GM21515 (cell line): ENCODE results near the gene NTRK3.
"Not testable (repeated sequence)": the region's sequence is repeated elsewhere in the genome, so short reads cannot be mapped to it uniquely, and the experiment has no call there.

Source experiments
- ATAC-seq: cut with Tn5 transposase; IDR thresholded peaks from one replicate; pipeline ENCODE4 v1.9.1; 2021; ENCODE audit not compliant: unreplicated experiment

Gene NTRK3

DNA sequence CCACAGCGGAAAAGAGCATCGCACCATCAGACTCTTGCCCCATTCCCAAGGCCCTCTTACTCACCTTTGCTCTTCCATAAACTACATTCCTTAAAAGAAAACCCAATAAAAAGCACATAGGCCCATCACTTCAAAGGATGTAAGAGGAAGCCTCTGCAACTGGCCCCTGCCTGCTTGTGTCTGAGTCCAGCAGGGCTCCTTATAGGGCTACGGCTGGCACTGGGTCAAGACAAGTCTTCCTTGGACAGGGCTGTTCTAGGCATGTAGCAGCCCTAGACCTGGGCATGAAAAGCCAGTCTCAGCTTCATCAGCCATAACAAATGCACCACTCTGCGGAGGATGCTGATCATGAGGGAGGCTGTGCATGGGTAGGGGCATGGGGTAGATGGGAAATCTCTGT lies 218.3 kb downstream of the NTRK3 start:
- ATAC-seq = no peak

DNA sequence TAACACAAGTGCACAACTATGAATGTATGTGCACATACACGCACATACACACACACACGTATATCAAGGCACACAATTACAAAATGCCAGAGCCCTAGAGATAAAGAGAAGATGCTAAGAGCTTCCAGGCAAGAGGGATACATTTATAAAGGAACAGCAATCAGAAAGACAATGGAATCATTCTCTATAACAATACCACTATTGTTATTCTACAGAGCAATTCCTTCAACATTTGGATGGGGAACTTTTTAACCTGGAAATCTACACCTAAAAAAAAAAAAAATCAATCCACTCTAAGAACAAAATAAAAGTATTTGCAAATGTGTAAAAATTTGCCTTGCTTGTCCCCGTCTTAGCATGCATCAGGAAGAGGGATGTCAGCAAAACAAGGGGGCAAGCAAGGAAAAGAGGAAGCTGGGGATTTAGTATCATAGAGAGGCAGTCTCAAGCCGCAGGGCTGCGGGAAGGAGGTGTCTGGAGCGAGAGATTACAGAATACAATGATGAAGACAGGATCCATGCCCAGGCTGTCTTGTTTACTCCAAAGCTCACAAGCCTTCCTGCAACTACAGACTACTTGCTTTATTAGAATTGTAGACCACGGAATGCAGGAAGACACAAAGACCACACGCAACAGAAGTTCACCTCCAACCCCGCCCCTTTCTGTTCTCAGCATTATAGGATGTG lies 220.2 kb downstream of the NTRK3 start:
- ATAC-seq = no peak

DNA sequence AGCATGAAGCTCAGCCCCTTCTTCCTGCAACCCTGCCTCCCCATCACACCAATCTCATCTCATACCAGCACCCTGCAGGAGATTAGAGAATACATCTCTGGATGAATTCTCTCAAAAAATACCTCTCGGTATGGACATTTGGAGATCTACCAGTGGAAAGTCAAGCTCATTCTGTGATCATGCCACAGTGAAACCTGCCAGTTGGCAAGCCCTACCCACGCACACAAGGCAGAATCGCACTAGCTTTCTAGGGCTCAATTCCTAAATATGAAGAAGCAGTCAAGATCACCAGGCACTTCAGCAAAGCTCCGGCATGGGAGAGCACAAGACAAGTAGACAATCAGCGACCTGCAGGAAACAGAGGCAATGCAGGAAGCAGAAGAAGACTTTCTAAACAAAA lies 221.2 kb downstream of the NTRK3 start:
- no peak for ATAC-seq

DNA sequence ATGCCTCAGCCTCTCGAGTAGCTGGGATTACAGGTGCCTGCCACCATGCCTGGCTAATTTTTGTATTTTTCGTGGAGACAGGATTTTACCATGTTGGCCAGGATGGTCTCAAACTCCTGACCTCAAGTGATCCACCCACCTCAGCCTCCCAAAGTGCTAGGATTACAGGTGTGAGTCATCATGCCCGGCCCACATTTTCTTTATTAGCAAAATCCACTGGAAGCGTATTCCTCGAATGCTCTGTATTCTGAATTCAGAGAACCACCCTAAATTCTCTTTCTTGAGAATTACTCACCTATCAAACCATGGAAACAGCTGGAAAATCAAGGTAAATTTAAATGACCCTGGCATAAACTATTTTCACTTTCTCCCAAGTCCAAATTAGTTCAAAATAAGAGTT lies 223.1 kb downstream of the NTRK3 start:
- ATAC-seq = not testable (repeated sequence)

DNA sequence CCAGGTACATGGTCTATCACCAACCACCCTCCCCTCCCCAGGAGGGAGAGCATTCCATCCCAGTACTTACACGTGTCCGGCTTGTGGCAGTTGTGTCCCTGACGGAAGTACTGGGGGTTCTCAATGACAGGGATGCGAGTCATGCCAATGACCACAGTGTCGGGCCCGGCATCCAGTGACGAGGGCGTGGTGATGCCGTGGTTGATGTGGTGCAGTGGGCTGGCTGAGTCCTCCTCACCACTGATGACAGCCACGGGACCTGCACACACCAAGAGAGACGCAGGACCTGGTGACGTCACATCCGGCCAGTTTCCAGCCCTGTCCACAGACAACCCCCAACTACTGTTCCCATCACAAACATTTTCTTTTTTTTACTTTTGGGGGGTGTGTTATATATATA lies 223.8 kb downstream of the NTRK3 start:
- ATAC-seq = no peak

DNA sequence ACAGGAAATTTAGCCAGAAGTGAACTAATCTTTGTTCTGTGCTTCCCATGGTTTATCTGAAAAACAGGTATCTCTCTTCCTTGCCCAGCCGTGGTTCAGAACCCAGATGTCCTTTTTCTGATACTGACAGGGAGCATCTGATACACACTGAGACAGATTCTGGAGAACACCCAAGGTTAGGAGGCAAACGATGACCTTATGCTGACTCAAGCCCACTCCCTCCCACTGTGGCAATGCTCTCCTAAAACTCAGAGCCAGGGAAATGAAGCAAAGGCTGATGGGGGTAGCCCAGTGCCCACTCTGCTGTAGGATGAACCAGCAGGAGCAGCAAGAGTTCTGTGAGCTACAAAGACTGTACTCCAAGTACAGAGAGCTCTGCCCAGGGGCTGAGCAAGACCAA lies 225.1 kb downstream of the NTRK3 start:
- ATAC-seq = no peak

DNA sequence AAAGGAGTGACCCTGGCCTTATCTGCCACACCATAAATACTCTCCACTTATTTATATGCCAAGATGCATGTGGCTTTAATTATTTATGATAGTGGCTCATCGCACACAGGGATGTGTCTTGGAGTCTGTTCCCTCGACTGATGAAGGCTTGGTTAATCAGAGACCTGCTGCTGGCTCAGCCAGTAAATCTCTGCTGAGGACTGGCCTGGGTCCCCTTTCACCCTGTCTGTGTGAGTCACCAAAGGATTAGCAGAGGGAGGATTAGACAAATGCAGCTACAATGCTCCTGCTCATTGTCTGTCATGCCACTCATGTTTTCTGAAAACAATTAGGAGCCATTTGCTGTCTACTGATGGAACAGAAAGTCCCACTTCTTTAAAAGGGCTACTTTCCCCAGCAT lies 226.8 kb downstream of the NTRK3 start:
- no peak for ATAC-seq

DNA sequence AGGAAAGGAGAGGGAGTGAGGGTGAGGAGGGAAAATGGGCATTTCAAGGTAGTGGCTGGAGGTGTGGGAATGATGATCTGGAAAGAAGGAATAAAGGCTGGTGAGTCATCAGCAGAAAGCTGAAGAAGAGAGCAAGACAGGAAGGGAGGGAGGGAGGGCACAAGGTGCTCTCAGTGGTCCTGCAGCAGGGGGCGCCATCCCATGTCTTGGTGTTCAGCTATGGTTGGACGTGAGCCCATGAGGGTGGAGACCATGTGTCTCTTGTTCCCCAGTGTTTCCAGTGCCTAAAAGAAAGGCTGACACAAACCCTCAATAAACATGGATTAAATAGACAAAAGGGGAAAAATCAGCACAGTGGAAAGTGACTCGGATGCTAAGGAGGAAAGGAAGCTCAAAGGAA lies 228.5 kb downstream of the NTRK3 start:
- ATAC-seq = no peak

DNA sequence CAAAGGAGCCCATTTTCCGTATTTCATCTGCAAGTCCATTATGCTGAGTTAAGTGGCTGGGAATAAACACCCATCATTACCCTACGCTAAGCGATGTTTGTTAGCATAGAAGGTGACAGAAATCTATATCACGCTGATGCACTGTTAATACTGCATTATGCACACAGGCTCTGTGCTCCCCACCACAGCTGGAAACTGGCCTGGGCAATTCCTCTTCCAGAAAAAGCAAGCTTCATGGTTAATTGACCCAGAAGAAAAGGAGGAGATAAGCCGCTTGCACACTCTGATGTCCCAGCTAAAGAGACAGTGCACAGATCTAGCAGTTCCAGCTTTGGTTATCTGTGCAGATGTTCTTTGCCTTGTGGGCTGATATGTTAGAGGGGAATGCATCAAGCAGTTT lies 232.6 kb downstream of the NTRK3 start:
- no peak for ATAC-seq

DNA sequence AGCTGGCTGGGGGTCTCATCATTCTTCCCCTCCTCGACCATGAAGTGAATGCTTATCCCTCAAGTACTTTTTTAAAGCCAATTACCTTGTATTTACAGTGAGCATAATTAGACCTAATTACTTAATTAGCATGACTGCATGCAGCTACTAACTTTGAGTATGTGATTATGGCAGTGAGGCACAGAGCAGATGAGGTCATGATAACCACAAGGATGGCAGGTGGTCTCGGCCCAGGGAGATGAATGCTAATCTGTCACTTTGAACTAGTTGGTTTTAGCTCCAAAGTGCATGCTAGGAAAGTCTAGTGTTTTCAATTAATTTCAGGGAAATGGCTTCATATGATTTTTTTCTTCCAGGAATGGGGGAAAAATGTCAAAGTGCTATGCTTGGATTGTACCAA lies 233.8 kb downstream of the NTRK3 start:
- no peak for ATAC-seq

DNA sequence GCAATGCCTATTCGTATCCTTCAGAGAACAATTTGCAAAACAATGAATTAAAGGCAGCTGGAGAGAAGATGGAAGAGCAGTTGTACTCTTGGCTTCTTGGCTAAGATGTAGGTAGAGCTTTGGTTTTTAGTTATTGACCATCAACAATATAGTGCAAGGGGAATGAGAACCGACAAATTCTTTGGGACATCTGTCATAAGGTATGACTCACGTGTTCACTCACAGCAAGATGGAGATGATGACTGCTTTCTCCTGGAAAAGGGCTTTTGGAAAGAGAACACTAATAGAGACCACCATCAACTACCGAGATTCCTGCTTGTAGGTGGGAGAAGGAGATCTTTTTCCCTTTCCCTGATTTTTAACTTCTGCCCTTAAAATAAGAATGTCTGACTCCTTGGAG lies 234.9 kb downstream of the NTRK3 start:
- ATAC-seq = no peak

DNA sequence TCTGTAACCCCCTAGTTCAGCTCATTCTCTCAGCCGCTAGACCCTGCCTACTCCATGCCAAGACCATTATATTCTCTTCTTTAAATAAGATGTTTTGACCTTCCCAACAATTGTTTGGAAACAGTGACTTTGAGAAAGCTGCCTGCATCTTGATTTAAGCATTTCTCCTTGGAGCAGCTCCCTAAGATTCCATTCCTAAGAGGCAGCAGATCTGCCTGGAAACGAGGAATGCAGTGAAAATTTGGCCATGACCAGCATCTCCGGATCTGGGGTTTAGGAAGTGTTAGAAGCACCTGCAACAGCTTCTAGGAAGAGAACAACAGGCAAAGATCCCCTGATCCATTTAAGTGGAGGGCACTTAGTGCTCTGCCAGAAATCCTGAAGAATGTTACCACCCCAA lies 235.7 kb downstream of the NTRK3 start:
- no peak for ATAC-seq

DNA sequence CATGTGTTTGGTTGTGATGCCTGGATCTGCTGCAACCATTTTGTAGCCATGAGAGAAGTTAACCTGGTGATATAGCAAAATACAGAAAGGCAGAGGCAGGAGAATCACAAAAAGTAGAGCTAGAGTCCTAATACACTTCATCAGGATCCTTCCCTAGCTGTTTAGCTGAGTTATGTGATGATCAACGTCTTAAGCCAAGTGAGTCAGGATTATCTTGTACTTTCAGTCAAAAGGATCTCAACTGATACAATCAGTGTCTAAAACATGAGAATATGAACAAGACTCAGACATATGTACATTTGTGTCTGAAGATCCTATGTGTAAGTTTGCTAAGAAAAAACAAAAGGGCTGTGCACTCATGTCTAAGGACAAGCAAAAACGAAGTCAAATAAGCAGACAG lies 236.9 kb downstream of the NTRK3 start:
- ATAC-seq = no peak

DNA sequence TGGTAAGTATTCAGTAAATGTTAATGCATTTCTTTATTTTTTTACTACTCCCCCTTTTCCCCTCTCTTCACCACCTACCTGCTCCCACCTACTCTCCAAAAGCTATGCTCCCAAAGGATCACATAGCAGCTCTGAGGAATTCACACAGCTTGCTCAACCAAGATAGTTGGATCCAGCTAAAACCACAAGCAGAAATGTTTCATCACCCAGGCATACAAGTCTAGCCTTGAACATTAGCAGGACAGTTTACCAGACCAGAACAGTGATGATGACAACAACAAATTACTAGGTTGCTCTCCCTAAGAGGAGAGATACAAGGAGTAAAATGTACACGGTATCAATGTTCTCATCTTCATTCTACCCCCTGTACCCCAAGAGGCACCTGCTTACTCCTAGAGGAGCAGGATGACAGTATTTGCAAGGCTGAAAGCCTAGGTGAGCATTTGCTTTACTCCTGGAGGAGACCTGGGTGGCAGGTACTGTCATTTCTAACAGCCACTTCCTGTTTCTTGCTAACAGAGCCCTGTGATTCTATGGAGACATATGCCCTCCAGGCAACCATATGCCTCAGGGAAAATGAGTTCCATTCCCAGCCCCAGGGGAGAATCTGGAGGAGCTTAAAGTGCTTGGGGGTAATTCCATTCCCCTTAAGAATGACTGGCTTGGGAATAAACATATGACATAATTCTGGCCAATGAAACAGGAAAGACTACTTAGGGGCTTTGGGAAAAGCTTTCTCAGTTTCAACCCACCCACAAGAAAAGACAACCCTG lies 237.5 kb downstream of the NTRK3 start:
- ATAC-seq = no peak

DNA sequence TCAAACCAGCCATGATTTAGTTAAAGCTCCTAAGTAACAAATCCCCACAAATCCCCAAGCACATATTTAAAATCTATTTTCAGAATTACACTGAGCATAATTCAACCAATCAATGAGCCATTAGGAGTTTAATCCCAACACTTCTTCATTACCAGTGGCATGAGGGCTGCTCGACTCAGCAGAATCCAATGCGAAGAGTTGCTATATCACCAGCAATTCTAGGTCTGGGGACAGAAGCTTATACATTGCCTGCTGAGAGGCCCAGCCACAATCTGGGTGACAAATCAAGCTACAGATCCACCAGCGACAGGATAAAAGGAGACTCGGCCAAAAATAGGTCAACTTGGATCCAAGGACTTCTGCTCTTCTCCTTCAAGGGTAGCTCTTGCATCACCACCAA lies 238.8 kb downstream of the NTRK3 start:
- no peak for ATAC-seq

DNA sequence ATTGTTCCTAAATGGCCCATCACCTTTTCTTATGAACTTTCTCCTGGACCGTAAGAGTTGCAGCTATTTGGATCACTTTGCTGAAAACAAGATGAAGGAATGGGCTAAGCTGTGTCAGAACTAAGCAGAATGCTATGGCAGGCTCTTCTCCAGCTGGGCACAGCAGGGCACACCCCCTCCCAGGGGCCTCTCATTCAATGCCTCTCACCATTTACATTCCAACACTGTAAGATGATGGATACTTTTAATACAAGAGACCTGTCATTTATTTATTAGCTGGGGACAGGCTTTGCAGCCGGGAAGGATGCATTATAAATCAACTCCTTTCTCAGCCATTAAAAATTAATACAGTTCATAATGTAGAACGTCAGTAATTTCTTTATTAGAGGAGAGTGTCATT lies 240.1 kb downstream of the NTRK3 start:
- ATAC-seq = no peak

DNA sequence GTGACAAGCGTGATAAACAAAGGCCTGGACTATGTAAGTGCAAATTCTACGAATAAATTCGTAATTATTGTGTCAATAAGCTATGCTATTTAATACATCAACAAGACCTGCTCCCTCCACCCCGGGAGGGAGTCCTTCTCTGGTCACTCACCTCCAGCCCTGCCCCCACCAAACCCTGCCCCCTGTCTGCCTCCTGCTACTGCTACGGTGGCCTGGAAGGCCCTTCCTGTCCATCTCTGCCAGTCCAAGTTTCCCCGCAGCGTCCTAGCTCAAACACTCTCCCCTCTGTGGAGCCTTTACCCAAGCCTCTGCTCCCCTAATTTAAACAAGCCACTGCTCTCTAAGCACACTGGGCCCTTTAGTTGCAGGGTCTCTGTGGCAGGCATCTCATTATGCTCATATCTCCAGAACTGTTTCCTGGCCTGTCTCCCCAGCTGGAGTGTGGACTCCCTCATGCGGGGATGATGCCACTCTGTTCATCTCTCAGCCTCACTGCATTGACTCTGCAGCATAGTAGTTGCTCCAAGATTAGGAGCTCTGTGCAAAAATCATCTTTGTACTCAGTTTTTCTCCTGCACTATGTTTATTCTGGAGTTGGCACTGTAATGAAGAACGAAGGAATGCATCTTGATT lies 241.2 kb downstream of the NTRK3 start:
- ATAC-seq = no peak

DNA sequence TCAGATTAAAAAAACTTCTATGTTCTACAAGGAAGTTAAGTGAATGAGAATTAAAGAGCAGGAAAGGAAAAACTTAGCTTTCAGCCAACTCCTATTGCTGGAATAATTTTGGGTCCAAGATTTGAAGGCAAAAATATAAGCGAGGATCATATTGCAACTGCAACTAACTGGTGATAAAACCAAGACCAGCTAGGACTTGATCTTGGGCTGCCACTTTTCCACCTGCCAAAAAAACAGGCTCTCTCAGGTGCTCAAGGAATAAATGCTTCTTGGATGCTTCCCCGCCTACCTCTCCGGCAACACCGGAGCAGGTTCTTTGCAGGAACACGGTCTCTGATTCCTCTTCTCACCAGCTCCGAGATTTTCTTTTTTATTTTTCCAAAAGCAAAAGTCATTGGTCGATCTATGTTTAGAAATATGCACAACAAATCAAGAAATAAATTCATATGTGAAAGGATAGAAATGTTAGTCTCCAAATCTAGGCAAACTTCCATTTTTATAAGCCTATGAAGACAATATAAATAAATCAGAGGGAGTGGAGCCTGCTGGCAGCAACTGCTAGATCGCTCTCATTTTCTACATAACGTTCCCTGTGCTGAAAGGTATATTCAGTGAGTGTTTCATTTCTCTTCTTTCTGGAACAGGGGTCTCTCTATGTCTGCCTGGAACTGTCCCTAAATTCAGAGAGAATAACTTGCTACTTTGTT lies 241.9 kb downstream of the NTRK3 start:
- no peak for ATAC-seq

DNA sequence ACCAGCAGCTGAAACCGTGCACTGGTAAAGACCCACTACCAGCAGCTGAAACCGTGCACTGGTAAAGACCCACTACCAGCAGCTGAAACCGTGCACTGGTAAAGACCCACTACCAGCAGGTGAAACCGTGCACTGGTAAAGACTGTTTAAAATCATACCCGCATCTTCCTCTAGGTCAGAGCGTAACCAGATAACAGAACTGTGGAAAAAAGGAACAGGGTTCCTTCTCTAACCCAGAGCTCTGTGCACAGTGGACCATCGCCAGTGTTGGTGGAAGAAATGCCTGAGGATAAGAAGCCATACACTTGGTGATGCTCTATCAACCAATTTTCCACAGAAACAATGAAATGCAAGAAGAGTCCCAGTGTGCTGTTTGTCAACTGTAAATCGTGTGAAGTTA lies 243.4 kb downstream of the NTRK3 start:
- no peak for ATAC-seq

DNA sequence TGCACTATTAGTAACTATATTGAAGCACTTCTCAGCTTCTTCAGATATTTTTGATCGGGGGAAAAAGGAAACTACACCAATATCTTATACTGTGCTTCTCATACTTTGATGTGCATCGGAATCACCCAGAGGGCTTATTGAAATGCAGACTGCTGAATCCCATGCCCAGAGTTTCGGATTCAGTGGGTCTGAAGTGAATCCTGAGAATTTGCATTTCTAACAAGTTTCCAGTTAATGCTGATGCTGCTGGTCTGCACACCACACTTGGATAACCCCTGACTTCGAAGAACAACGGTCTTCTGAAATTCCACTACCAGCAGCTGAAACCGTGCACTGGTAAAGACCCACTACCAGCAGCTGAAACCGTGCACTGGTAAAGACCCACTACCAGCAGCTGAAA lies 243.9 kb downstream of the NTRK3 start:
- ATAC-seq = no peak

DNA sequence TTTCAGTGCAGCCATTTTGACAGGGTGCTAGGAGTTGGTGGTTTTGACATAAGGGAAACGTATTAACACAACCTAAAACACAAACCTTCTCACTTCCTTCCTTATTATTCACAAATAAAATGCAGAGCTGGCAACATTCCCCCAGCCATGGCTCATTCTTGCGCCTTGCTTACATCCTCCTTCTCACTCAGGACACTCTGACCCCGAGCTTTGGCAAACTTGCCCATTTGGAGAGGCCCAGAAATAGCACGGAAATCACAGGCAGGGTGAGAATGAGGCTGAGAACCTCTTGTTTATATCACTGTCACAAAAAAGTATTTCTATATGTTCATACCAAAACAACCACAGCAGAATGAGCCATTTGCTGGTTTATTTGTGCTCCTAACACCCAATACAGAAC lies 244.3 kb downstream of the NTRK3 start:
- no peak for ATAC-seq

DNA sequence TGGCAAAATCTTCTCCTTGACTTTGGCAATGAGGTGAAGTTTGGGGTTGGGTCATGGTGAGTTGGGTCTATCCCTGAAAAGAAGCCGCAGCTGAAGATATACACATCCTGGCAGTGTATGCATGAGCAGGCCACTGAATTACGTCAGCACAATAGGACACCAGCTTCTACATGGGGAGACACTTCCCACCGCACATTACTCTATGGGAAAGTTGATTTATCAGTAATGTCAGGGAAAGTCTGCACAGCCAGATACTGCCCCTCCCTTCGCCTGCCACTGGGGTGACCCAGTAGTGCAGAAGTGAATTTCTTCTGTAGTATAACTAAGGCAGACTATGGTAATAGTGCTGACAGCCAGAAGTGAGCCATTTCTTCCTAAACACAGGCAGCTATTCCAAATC lies 245.0 kb downstream of the NTRK3 start:
- no peak for ATAC-seq
